M059J (cell line): ENCODE data around the gene NRBP1. TPM values are rescaled to one million over a fixed set of nuclear protein-coding genes. Genes with fewer than 3 reads are reported as not detected.

Experiments used
- DNase-seq: peaks from one replicate; pipeline ENCODE4 v3.0.0-alpha.2; 2012; ENCODE audit warnings: low read depth
- total RNA-seq: library from RNA; depleted of rRNA; stranded (reverse); fragments of >200 nt; shearing (Covaris generic); gene quantifications from 2 replicates; pipeline ENCODE4 v1.2.3, GENCODE V29; 2014; rRNA removed

Gene NRBP1
- 96.9 and 124 TPM in 2 replicates for total RNA-seq

DNA sequence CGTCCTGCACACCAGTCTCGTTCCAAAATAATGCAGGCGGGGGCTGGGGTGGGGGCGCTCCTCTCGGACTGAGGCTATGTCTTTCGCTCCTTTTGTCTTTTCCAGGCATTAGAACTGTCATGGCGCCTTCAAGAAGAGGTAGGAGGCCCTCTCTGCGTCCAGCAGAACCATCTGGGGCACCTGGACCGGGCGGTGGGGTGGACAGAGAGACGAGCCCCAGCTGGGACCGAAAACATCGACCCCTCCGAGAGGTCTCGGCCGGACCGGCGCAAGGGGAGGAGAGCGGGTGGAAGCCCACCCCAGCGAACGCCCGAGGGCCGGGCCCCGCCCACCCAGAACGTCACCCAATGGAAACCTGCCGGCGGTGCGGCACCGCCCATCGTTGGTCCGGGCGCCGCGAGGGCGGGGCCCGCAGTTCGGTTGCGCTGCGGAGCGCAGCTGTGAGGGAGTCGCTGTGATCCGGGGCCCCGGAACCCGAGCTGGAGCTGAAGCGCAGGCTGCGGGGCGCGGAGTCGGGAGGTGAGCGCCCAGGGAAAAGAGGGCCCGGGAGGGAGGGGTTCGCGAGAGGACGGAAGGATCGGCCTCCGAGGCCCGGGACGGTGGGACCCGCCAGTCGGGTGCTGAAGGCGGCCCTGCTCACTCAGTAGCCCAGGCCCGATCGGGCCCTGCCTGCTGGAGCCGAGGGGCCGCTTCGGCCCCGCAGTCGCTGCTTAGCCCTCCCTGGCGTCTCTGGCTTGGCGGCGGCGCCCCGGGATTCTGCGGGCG is at the start of gene NRBP1:
TSS of gene NRBP1 (plus strand) at position 419 of the 765 bp plus-strand sequence. CDS start 4,643 bp downstream, outside the sequence.
- DNase-seq: peak; percentile 89

DNA sequence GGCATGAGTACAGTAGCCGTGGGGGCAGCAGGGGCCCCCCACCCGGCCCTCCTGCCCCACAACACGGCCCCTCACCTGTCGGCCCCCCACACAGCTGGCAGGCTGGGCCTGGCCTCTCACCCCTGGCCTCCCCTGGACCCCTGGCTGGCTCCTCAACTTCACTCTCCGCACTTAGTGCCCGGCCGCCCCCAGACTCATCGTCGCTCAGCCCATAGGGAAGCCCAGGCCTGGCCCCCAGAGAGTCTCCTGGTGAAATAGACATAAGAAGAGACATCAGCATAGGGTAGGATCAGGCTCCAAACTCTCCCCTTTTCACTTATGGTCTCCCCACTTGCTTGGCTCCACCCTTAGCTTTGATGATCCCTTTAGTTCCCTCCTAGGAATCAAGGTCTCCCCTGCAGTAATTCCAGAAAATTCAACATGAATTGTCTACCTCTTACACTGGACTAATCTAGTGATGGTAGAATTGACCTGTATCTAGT is 49.6 kb upstream of the NRBP1 start:
- DNase-seq: no peak

DNA sequence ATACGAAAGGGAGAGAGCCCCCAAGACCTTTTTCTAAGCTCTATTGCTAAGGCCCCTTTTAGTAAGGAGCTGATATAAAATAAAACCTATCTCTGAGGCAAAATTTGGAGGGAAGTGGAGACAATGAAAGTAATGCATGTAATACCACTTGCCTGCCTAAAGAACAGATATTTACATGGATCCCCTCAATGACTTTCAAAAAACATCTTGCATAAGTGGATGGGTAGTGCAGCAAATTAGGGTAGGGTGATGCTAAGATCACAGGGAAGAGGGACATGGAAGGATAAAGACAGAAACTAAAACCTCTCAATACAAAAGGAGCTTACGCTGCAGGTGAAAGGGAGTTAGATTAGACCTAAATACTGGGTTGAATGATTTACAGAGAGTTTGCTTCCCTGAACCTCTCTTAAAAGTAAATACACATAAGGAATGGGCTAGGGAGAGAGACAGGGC is 49.0 kb upstream of the NRBP1 start:
- no peak for DNase-seq

DNA sequence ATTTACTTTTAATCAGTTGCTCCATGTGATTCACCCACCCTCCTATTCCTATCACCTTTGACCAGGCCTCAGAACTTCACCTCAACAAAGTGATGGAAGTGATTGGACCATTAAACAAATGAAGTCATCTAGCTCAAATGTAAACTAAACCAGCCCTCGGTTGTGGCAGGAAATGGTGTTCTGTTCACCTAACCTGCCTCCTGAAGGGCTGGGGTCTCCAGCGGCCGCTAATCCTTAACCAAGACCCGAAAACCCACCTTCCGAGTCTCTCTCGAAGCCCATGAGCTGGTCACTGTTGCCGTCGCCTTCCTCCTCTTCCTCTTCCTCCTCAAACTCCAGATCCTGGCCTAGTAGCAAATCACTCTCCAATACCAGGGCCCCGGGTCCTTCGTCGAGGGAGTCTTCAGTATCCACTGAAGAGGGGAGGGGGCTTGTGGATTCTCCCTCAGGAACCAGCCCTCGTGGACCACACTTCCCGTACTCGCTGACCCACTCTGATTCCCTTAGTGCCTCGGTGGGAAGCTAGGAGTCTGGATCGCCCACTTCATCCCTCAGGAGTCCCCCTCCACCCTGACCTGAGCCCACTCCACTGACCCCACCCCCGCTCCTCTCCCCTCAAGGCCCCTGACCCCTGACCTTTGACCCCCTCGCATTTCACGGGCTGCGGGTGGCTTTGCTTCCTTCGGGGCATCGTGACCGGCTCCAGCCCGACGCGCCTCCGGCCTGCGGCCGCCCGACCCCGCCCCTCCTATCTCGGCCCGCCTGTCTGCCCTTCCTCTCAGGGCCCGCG is 48.4 kb upstream of the NRBP1 start:
- peak; percentile 67 for DNase-seq

GRCh38 chr2:27380626-27381545 is 47.5 kb upstream of the NRBP1 start, which contains the start of gene ZNF513:
ZNF513 (minus strand) TSS chr2:27380734; CDS start chr2:27380526, 208 bp downstream.
- peak; percentile 88 for DNase-seq

DNA sequence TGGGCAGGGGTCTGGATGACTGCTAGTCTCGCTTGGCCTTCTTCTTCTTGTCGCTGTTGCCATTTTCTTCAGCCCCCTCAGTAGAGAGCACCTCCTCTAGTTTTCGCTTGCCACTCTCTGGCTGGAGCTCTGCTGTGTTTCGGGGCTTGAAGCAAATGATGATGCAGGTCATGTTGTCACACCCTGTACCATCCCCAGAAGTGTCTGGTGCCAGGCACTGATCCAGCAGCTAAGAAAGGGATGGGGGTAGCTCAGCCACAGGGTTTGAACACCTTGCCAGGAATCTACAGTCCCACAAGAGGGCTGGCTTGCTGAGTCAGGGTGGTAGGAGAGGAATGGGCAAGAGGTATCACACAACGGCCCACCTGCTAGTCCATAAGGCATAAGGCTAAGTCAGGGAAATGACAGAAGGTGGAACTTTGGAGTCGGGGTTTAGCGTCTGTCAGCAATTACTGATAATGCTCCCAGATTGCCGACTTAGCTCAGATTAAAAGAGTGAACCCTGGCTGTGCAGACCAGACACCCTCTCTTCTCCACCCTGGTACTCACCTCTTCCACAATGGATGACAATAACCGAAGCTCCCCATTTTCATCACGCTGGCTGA is 46.8 kb upstream of the NRBP1 start:
- no peak for DNase-seq

DNA sequence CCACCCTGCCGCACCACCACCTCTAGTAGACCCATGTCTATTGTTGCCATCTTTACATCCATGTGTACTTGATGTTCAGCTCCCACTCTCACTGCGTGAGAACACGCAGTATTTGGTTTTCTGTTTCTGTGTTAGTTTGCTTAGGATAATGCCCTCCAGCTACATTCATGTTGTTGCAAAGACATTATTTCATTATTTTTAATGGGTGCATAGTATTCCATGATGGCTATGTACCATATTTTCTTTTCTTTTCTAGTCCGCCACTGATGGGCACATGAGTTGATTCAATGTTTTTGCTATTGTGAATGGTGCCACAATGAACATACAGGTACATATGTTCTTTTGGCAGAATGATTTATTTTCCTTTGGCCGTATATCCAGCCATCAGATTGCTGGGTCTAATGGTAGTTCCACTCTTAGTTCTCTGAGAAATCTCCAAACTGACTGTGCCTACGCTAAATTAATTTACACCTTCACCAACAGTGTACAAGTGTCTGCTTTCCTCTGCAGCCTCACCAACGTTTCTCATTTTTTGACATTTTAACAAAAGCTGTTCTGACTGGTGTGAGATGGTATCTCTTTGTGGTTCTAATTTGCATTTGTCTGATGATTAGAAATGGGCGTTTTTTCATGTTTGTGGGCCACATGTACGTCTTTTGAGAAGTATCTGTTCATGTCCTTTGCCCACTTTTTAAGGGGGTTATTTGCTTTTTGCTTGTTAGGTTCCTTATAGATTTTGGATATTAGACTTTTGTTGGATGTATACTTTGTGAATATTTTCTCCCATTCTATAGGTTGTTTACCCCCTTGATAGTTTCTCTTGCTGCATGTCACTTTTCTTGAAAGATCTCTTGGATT is 37.4 kb upstream of the NRBP1 start:
- DNase-seq: no peak

DNA sequence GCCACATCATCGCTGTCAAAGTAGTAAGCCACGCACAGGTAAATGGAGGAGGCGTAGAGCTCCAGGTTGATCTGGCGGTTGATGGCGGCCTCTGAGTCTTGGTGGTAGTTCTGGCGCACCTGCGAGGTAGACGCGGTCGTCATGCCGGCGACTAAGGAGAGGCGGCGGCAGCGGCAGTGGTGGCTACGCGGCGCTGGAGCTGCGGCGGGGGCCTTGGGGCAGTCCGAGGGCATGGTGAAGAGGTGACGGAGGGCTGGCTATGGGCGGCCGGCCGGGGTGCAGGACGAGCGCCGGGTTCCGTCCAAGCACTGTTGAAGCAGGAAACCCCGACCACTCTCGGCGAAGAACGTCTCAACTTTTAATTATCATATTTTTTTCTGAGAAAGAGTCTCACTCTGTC is 35.2 kb upstream of the NRBP1 start:
- DNase-seq: no peak

DNA sequence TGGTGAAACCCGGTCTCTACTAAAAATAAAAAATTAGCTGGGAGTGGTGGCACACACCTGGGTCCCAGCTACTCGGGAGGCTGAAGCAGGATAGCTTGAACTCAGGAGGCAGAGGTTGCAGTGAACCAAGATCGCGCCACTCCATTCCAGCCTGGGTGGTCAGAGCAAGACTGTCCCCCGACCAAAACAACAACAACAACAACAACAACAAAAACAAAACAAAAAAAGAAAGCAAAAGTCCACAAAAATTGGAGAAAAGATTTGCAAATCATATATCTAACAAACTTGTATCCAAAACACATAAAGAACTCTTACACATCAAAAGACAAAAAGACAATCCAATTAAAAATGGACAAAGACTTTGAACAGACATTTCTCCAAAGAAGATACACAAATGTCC is 29.5 kb upstream of the NRBP1 start:
- no peak for DNase-seq

DNA sequence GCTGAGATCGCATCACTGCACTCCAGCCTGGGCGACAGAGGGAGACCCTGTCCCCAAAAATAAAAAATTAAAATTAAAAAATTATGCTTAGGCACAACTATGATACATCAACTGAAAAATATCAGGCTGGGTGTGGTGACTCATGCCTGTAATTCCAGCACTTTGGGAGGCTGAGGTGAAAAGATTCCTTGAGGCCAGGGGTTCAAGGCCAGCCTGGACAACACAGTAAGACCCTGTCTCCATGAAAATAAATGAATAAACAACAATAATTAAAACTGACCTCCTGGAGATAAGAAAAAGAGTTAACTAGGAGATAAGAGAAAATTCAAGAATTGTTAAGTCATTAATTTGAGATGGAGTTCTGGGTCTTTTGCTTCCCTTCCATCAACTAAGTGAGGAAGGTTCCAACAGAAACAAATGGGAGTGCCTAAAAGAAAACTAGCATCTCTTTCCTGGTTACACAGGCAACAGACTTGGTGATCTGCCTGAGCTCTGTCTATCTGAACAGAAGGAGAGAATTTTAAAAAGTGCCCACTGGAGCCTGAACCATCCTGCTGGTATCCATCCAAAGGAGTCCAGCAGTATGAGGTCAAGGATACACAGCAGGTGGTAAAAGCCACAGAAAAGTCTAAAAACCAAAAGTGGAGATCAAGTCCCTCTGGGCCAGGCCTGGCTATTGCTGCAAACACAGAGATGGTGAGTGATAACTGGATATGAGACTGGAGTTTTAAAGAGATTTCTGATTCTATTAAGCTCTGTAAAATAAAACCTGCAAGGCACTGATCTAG is 27.9 kb upstream of the NRBP1 start:
- peak; percentile 36 for DNase-seq

GRCh38 chr2:27407798-27408491 is 20.5 kb upstream of the NRBP1 start:
- peak; percentile 49 for DNase-seq

DNA sequence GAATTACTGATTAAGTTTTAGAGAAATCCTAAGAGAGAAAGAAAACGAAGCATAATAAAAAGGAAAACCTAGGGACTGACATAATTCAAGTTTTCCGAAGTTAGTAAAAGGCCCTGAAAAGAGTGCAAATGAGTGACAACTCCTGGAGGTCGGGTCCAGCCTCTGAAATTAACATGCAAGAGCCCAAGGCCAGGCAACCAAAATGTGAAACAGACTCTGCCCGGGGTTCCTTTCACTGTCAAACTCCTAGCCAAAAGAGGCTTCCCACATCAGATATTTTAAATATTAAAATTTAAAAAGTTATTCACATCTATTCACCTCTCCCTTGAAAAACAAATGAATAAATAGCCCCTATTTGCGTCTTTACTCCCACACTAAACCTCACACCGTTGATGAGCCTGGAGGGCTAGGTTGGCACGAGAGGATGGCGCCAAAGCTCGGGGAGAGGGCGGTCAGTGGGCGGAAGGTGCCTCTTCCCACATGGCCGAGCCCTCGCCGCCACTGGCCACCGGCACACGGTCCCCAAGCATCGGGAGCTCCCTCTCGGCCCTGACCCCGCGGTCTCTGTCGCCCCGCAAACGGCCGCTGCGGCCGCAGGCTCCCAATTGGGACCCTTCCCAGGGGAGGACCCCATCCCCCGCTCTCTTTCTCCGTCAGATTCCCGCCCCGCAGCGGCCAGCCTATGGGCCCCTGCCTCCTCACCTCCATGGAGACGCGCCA is 19.7 kb upstream of the NRBP1 start:
- peak; percentile 41 for DNase-seq

GRCh38 chr2:27409321-27410073 is 18.9 kb upstream of the NRBP1 start, which contains the start of gene PPM1G:
PPM1G (minus strand) TSS chr2:27409591; CDS start chr2:27409422, 169 bp downstream.
- peak; percentile 91 for DNase-seq

- DNase-seq: no peak
Measured at GRCh38 chr2:27412419-27413152, 15.8 kb upstream of the NRBP1 start.

DNA sequence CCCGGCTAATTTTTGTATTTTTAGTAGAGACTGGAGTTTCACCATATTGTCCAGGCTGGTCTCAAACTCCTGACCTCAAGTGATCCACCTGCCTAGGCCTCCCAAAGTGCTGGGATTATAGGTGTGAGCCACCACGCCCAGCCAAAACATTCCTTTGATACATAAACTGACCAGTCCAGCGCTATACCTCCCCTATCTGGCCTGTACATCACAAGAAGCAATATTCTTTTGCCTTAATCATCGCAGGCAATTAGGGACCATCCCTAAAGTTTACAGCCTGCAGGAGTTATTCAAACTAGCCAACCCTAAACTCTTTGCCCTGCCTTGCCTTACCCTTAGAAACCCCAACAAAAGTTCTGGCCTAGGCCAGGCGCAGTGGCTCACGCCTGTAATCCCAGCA is 12.3 kb upstream of the NRBP1 start:
- no peak for DNase-seq

DNA sequence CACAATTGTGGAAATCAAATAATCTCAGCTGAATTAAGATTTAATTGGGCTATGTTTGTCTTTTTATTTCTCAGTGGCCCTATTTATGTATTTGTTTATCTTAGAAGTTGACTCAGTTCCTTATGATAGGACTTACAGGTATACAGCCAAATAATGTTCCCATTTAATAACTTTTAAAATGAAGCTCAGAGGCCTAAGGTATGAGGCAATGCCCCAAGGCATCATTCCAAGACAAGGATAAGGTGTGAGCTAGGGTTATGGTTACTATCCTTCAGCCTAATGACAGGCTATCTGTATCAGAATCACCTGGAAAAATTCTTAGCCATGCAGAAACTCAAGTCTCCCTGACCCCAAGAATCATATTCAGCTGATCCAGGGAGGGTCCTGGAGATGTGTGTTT is 7.4 kb upstream of the NRBP1 start:
- DNase-seq: no peak
